ENCODE results near the gene TOX2. TPM values are rescaled to one million over a fixed set of nuclear protein-coding genes. Genes with fewer than 3 reads are reported as not detected.

The TOX2 gene
- total RNA-seq, 1 donor from 2014 or later, result 0.16 TPM

GRCh38 chr20:44006126-44006525 is 91.5 kb downstream of the TOX2 start:
- no peak overlapping the region for H3K4me3 ChIP-seq (ENCODE audit: insufficient read depth, low read depth, low read length)
- peaks cover 39% of the 10 kb centered on the region for H3K27me3 Mint-ChIP-seq (ENCODE audit: low read depth, unreplicated experiment)
- H3K27ac ChIP-seq (ENCODE audit: low read depth, low read length), result no peak overlapping the region
- H3K79me2 ChIP-seq (ENCODE audit: insufficient read depth, low read length), result no peaks in the 10 kb centered on the region
- no peaks in the 10 kb centered on the region for H3K27me3 ChIP-seq (ENCODE audit: insufficient read depth, low read length)
- no peak overlapping the region for H3K4me3 Mint-ChIP-seq (ENCODE audit: unreplicated experiment)
- no peak overlapping the region for H2AFZ ChIP-seq (ENCODE audit: low read depth, low read length)
- H3K9me3 ChIP-seq (ENCODE audit: insufficient read depth, low read depth, low read length), result no peaks in the 10 kb centered on the region
- no peak for DNase-seq (ENCODE audit: low read depth)
- no peaks in the 10 kb centered on the region for H3K4me1 ChIP-seq (ENCODE audit: insufficient read depth, low read length)
- H3K4me1 Mint-ChIP-seq (ENCODE audit: low read depth, unreplicated experiment), result no peaks in the 10 kb centered on the region
- no peak overlapping the region for H3K27ac Mint-ChIP-seq (ENCODE audit: unreplicated experiment)
- no peak for TF ChIP-seq CTCF (IDR thresholded peaks at IDR 0.05; ENCODE audit: insufficient read depth, low read depth, low read length)
- no peak for TF ChIP-seq EZH2 (IDR thresholded peaks at IDR 0.05; ENCODE audit: insufficient read depth, low read length)
- no peak overlapping the region for H3K4me2 ChIP-seq (ENCODE audit: low read length)
- H3K36me3 Mint-ChIP-seq (ENCODE audit: low read depth, unreplicated experiment), result no peaks in the 10 kb centered on the region
- no peak overlapping the region for H3K9ac ChIP-seq (ENCODE audit: low read length)
- no peaks in the 10 kb centered on the region for H4K20me1 ChIP-seq (ENCODE audit: insufficient read depth, low read length)
- FAIRE-seq, result no peak
- H3K36me3 ChIP-seq (ENCODE audit: insufficient read depth, low read length), result no peaks in the 10 kb centered on the region
- no peaks in the 10 kb centered on the region for H3K9me3 Mint-ChIP-seq (ENCODE audit: unreplicated experiment)

- Histone ChIP-seq H3K4me2 (ENCODE audit: low read length) (no peak overlapping the region), H3K4me1 (ENCODE audit: insufficient read depth, low read length) (no peaks in the 10 kb centered on the region), H3K9ac (ENCODE audit: low read length) (no peak overlapping the region), H3K27ac (ENCODE audit: low read depth, low read length) (no peak overlapping the region), H4K20me1 (ENCODE audit: insufficient read depth, low read length) (no peaks in the 10 kb centered on the region), H3K4me3 (ENCODE audit: insufficient read depth, low read depth, low read length) (no peak overlapping the region), H3K36me3 (ENCODE audit: insufficient read depth, low read length) (no peaks in the 10 kb centered on the region), H3K9me3 (ENCODE audit: insufficient read depth, low read depth, low read length) (no peaks in the 10 kb centered on the region), H3K27me3 (ENCODE audit: insufficient read depth, low read length) (no peaks in the 10 kb centered on the region), H2AFZ (ENCODE audit: low read depth, low read length) (no peak overlapping the region), H3K79me2 (ENCODE audit: insufficient read depth, low read length) (no peaks in the 10 kb centered on the region)
- Mint-ChIP-seq H3K27ac (ENCODE audit: unreplicated experiment) (no peak overlapping the region), H3K4me1 (ENCODE audit: low read depth, unreplicated experiment) (no peaks in the 10 kb centered on the region), H3K4me3 (ENCODE audit: unreplicated experiment) (no peak overlapping the region), H3K27me3 (ENCODE audit: low read depth, unreplicated experiment) (peaks cover 43% of the 10 kb centered on the region), H3K36me3 (ENCODE audit: low read depth, unreplicated experiment) (no peaks in the 10 kb centered on the region), H3K9me3 (ENCODE audit: unreplicated experiment) (no peaks in the 10 kb centered on the region)
- TF ChIP-seq CTCF (IDR thresholded peaks at IDR 0.05; ENCODE audit: insufficient read depth, low read depth, low read length) (no peak), EZH2 (IDR thresholded peaks at IDR 0.05; ENCODE audit: insufficient read depth, low read length) (no peak)
- DNase-seq (ENCODE audit: low read depth) (no peak), FAIRE-seq (no peak)
Observed at GRCh38 chr20:44006578-44006977, 91.9 kb downstream of the TOX2 start.

- Histone ChIP-seq H3K9me3 (ENCODE audit: insufficient read depth, low read depth, low read length) (no peaks in the 10 kb centered on the region), H3K27me3 (ENCODE audit: insufficient read depth, low read length) (no peaks in the 10 kb centered on the region), H3K36me3 (ENCODE audit: insufficient read depth, low read length) (no peaks in the 10 kb centered on the region), H3K27ac (ENCODE audit: low read depth, low read length) (no peak overlapping the region), H4K20me1 (ENCODE audit: insufficient read depth, low read length) (no peaks in the 10 kb centered on the region), H3K9ac (ENCODE audit: low read length) (no peak overlapping the region), H3K4me2 (ENCODE audit: low read length) (no peak overlapping the region), H3K4me1 (ENCODE audit: insufficient read depth, low read length) (no peaks in the 10 kb centered on the region), H3K79me2 (ENCODE audit: insufficient read depth, low read length) (no peaks in the 10 kb centered on the region), H2AFZ (ENCODE audit: low read depth, low read length) (no peak overlapping the region), H3K4me3 (ENCODE audit: insufficient read depth, low read depth, low read length) (no peak overlapping the region)
- Mint-ChIP-seq H3K27me3 (ENCODE audit: low read depth, unreplicated experiment) (peaks cover 45% of the 10 kb centered on the region), H3K36me3 (ENCODE audit: low read depth, unreplicated experiment) (no peaks in the 10 kb centered on the region), H3K4me3 (ENCODE audit: unreplicated experiment) (no peak overlapping the region), H3K9me3 (ENCODE audit: unreplicated experiment) (no peaks in the 10 kb centered on the region), H3K4me1 (ENCODE audit: low read depth, unreplicated experiment) (no peaks in the 10 kb centered on the region), H3K27ac (ENCODE audit: unreplicated experiment) (no peak overlapping the region)
- FAIRE-seq, result no peak
- no peak for TF ChIP-seq CTCF (IDR thresholded peaks at IDR 0.05; ENCODE audit: insufficient read depth, low read depth, low read length)
- no peak for DNase-seq (ENCODE audit: low read depth)
Observed at GRCh38 chr20:44008806-44009678, 94.4 kb downstream of the TOX2 start.
